Esophagus squamous epithelium (tissue), 5 donors: ENCODE results near the gene SPATA33. TPM values are rescaled to one million over a fixed set of nuclear protein-coding genes. Genes with fewer than 3 reads are reported as not detected.

Experiments
- DNase-seq: peaks from one replicate; lab custom pipeline; 2025; lab: John Stamatoyannopoulos, UW
- H3K27ac ChIP-seq, 4 donors: fragments of 200-600 bp; sonication (generic); one replicate each; pipeline ENCODE4 v1.5.1; 2016 to 2019; ENCODE audit warnings: mild to moderate bottlenecking in 1 of 4
- H3K27me3 ChIP-seq, 4 donors: fragments of 200-600 bp; sonication (generic); 1 replicate in 3 of 4; 2 replicates in 1 of 4; pipeline versions ENCODE4 v1.5.1 to v1.6.0; 2017 to 2021; ENCODE audit warnings: antibody characterized with exemption in 1 of 4
- H3K36me3 ChIP-seq, 3 donors: fragments of 200-600 bp; sonication (generic); one replicate each; pipeline ENCODE4 v1.5.1; 2016 to 2019
- H3K4me1 ChIP-seq, 3 donors: fragments of 200-600 bp; sonication (generic); one replicate each; pipeline ENCODE4 v1.5.1; 2017 to 2019
- H3K4me3 ChIP-seq, 4 donors: fragments of 200-600 bp; sonication (generic); 1 replicate in 3 of 4; 2 replicates in 1 of 4; pipeline ENCODE4 v1.5.1; 2016 to 2019; ENCODE audit warnings: mild to moderate bottlenecking in 2 of 4, moderate library complexity in 1 of 4
- H3K9me3 ChIP-seq, 3 donors: fragments of 200-600 bp; sonication (generic); one replicate each; pipeline ENCODE4 v1.5.1; 2016 to 2019
- POLR2A ChIP-seq, 4 donors: fragments of 450-650 bp; IDR thresholded peaks; one replicate each; pipeline ENCODE4 v1.6.1; 2017; ENCODE audit warnings: antibody characterized with exemption in 4 of 4, mild to moderate bottlenecking in 4 of 4, moderate library complexity in 3 of 4
- WGBS, 2 donors: methylation state at CpG; one replicate each; pipeline ENCODE4 v1.1.5; 2018; 5-methylcytosine and 5-hydroxymethylcytosine counted together
- intact Hi-C: fragments of 100-400 bp; cut with DNase I; formaldehyde crosslinking; loops from one replicate; pipeline ENCODE4 v1.15.0; 2022
- total RNA-seq, 4 donors: library from RNA; depleted of rRNA; stranded (reverse); fragments of >200 nt; gene quantifications; one replicate each; pipeline ENCODE4 v1.1.0, GENCODE V29; 2016
- TF ChIP-seq, protein P1 (sequence below), 6 experiments: fragments of 450-650 bp in 4 of 6; fragments of 200-600 bp in 2 of 6; sonication (generic) in 2 of 6; IDR thresholded peaks; one replicate each; pipeline ENCODE4 v1.5.1; 2016 to 2019; ENCODE audit warnings: antibody characterized with exemption in 6 of 6, mild to moderate bottlenecking in 4 of 6, moderate library complexity in 4 of 6
- donor health status: DM: yes; HTN: yes; CAD: no.

The SPATA33 gene
- total RNA-seq, 4 donors from 2014 or later, result 1.8 to 4.9 (median 2.8) TPM

DNA sequence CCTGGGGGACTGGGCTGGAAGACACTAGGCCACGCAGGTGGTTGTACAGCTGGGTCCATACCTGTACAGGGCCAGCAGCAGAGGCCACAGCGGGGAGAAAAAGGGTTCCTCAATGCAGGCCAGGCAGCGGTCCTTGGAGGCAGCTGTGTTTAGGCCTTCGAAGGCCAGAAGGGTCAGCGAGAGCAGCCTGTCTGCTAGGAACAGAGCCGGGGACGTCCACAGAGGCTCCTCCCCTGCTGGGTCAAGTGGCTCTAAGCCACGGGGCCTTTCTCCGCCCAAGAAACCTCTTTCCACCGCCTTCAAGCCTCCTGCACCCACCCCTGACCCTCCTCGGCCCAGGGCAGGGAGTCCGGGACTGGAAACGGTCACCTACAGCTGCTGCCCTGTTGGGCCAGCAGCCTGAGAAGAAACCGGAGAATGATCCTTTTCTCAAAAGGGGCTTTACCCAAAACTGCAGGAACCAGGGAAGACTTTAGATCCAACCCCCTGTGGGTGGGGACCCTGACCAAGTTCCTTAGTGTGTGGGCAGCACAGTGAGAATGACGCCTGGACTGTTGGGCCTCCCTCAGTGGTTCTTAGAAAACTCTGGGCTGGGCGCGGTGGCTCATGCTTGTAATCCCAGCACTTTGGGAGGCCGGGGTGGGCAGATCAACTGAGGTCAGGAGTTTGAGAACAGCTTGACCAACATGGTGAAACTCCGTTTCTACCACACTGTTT lies 52.2 kb downstream of the SPATA33 start:
- Histone ChIP-seq H3K4me3 (no peak overlapping the region), H3K27ac (no peak overlapping the region), H3K4me1 (peaks cover 7 to 39% (median 14%) of the 10 kb centered on the region in 3 donors), H3K27me3 (peaks cover 0 to 9% (median 0%) of the 10 kb centered on the region in 4 donors), H3K9me3 (no peaks in the 10 kb centered on the region), H3K36me3 (peaks cover 0 to 21% (median 0%) of the 10 kb centered on the region in 3 donors)
- DNase-seq, result no peak
- intact Hi-C loops, result loop anchor here (5.0 to 10.0 kb wide), 3 partner anchors 47 to 147 kb away; no protein-coding TSS in a partner anchor
- TF ChIP-seq, protein P1, sequence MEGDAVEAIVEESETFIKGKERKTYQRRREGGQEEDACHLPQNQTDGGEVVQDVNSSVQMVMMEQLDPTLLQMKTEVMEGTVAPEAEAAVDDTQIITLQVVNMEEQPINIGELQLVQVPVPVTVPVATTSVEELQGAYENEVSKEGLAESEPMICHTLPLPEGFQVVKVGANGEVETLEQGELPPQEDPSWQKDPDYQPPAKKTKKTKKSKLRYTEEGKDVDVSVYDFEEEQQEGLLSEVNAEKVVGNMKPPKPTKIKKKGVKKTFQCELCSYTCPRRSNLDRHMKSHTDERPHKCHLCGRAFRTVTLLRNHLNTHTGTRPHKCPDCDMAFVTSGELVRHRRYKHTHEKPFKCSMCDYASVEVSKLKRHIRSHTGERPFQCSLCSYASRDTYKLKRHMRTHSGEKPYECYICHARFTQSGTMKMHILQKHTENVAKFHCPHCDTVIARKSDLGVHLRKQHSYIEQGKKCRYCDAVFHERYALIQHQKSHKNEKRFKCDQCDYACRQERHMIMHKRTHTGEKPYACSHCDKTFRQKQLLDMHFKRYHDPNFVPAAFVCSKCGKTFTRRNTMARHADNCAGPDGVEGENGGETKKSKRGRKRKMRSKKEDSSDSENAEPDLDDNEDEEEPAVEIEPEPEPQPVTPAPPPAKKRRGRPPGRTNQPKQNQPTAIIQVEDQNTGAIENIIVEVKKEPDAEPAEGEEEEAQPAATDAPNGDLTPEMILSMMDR (IDR thresholded peaks at IDR 0.05), result no peak
- TF ChIP-seq POLR2A (IDR thresholded peaks at IDR 0.05), result no peak
- WGBS, 2 donors, result 87 to 89% methylated on average over 4 to 8 of the region's 19 CpGs

DNA sequence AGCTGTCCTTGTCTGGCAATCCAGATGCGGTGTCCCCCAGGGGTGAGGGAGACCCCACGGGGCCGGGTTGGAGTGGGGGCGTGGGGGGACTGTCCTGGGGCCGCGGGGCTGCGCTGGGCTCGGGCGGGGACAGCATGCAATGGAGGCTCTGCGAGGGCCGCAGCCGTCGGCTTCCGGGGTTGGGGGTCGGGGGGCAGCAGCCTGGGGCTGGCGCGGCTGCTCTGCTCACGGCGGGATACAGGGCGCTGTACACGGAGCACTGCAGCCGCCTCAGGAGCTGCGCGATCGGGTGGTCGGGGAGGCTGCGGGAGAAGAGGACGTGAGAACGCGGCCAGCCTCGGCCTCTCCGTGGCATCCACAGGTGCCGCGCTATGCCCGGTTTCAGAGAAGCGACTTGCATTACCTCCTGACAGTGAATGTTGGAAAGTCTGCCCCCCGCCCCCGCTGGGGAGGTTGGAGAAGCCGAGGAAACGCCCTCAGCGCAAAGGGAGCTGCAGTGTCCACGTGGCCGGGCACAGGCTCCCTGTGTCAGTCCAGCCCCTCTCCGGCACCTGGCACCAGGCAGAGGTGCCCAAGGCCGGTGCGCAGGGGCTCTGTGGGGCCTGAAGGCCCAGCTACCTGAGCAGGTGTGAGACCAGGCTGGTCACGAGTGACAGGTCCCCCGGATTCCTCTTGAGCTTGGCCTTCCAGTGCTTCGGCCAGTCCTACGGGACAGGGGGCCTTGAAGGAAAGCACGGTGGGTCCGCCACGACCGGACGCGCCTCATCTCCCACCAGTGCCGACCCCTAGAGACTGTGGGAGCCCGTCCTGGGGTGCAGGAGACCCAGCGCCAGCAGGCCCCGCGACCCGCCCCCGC lies 53.3 kb downstream of the SPATA33 start:
- Histone ChIP-seq H3K4me3 (no peak overlapping the region), H3K27me3 (peaks cover 0 to 7% (median 0%) of the 10 kb centered on the region in 4 donors), H3K9me3 (no peaks in the 10 kb centered on the region), H3K4me1 (peaks cover 7 to 33% (median 14%) of the 10 kb centered on the region in 3 donors), H3K36me3 (peaks cover 0 to 22% (median 0%) of the 10 kb centered on the region in 3 donors), H3K27ac (no peak overlapping the region)
- 79% methylated on average over 11 of the region's 63 CpGs; no CpG with 5 or more reads in 1 of the 2 donors for WGBS, 2 donors
- intact Hi-C loops, result no loop called here
- no peak for DNase-seq
- TF ChIP-seq, protein P1 (IDR thresholded peaks at IDR 0.05), result no peak
- TF ChIP-seq POLR2A (IDR thresholded peaks at IDR 0.05), result no peak

DNA sequence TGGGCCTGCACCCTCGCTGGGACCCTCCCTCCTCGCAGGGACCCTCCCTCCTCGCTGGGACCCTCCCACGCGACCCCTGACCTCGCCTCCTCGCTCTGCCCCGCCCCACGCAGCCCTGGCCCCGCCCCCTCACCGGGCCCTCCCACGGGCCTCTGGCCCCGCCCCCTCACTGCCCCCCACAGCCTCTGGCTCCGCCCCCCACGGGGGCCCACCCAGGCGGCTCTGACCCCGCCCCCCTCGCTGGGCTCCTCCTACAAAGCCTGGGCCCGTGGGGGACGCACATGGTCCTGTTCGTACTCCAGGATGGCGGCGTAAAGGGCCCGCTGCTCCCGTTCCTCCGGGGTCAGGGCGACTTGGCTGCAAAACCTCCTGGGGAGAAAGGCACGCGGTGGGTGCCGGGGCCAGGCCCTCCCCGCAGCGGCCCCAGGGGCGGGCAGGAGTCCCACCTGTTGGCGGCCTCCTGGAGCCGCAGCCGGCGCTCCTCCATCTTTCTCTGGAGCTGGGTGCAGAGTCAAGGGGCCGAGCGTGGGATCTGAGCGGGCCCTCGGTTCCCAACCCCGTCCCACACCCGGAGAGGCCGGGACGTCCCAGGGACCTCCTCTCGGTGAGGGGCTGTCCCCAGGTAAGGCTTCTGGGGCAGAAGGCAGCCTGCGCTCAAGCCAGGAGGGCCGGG lies 54.1 kb downstream of the SPATA33 start:
- WGBS, 2 donors, result no CpG with 5 or more reads among the region's 48 CpGs

DNA sequence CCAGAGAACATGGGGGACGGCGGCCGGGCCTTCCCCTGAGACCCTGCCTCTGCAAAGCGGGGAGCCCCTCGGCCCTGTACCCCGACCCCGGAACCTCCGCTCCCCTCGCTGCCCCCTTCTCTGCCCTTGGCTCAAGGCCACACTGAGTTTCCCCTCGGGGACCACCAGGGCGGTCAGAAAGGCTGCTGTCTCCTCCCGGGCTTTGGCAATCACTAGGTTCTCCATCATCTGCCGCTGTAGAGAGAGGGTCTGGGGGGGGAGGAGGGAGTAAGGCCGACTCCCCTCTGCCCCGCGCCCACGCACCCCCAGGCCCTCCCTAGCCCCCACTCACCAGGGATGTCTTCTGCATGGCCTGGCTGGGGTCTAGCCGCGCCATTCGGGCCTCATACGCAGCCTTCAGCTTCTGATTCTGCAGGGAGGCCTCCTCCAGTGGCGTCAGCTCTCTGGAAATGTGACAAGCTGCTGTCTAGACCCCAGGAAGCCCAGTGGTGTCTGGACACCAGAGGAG lies 54.7 kb downstream of the SPATA33 start:
- H3K27me3 ChIP-seq, result peaks cover 0 to 7% (median 0%) of the 10 kb centered on the region in 4 donors
- TF ChIP-seq, protein P1 (IDR thresholded peaks at IDR 0.05), result no peak
- peak overlapping the region; percentile 41 to 67 (median 56) for H3K4me3 ChIP-seq
- intact Hi-C loops, result no loop called here
- DNase-seq, result no peak
- H3K9me3 ChIP-seq, result no peaks in the 10 kb centered on the region
- WGBS, 2 donors, result 12 to 19% methylated on average over 5 to 7 of the region's 22 CpGs
- peak overlapping the region in 3 of 4 donors; percentile 22 to 58 (median 41) for H3K27ac ChIP-seq
- peaks cover 0 to 28% (median 0%) of the 10 kb centered on the region in 3 donors for H3K36me3 ChIP-seq
- peaks cover 7 to 25% (median 14%) of the 10 kb centered on the region in 3 donors for H3K4me1 ChIP-seq

More for the DNA sequence above, 54.1 kb downstream of the SPATA33 start:
- peak overlapping the region; percentile 41 to 67 (median 56) for H3K4me3 ChIP-seq
- peak overlapping the region in 3 of 4 donors; percentile 22 to 58 (median 41) for H3K27ac ChIP-seq
- peaks cover 7 to 25% (median 14%) of the 10 kb centered on the region in 3 donors for H3K4me1 ChIP-seq
- DNase-seq, result no peak
- no peaks in the 10 kb centered on the region for H3K9me3 ChIP-seq
- peaks cover 0 to 29% (median 0%) of the 10 kb centered on the region in 3 donors for H3K36me3 ChIP-seq
- intact Hi-C loops, result no loop called here
- H3K27me3 ChIP-seq, result peaks cover 0 to 7% (median 0%) of the 10 kb centered on the region in 4 donors
- no peak for TF ChIP-seq POLR2A (IDR thresholded peaks at IDR 0.05)

DNA sequence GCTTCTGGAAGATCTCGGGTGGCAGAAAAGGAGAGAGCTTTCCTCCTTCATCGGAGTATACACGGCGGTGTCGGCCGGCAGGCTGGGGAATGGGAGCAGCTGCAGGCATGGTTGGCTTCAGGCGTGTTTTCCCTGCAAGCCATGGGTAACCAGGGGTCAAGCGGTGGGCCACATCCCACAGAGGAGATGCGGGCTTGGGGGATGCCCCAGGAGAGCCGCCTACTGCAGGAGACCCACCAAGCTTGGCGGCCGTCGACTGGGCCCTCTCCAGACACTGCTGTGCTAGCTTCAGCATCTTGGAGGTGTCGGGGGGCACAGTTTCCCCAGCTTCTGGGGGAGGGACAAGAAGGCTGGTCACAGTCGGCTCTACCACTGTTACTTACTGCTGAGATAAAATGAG lies 58.9 kb downstream of the SPATA33 start:
- no peak for TF ChIP-seq POLR2A (IDR thresholded peaks at IDR 0.05)
- TF ChIP-seq, protein P1 (IDR thresholded peaks at IDR 0.05), result no peak
- intact Hi-C loops, result no loop called here
- H3K27me3 ChIP-seq, result peaks cover 0 to 7% (median 0%) of the 10 kb centered on the region in 4 donors
- no peak overlapping the region for H3K4me3 ChIP-seq
- H3K4me1 ChIP-seq, result peaks cover 19 to 44% (median 25%) of the 10 kb centered on the region in 3 donors
- 83 to 94% methylated on average over 7 of the region's 15 CpGs for whole genome bisulfite sequencing, 2 donors
- no peak for DNase-seq
- no peak overlapping the region for H3K27ac ChIP-seq
- no peaks in the 10 kb centered on the region for H3K9me3 ChIP-seq
- H3K36me3 ChIP-seq, result peaks cover 0 to 19% (median 0%) of the 10 kb centered on the region in 3 donors
